Mammary epithelial cell (primary cell): ENCODE results near the gene TRIM37.

ENCODE experiments used
- CTCF ChIP-seq, 2 donors: IDR thresholded peaks in 1 of 2; conservative IDR thresholded peaks in 1 of 2; 2 replicates each; pipeline ENCODE4 v1.5.1; 2011 to 2012; ENCODE audit warnings: inconsistent platforms in 2 of 2, low read length in 2 of 2, mild to moderate bottlenecking in 2 of 2, control low read depth in 1 of 2, low read depth in 1 of 2; ENCODE audit not compliant: insufficient read depth in 1 of 2; ENCODE audit errors: extremely low read depth in 1 of 2
- EZH2 ChIP-seq: IDR thresholded peaks from 2 replicates; pipeline ENCODE4 v1.6.1; 2012; ENCODE audit warnings: low read length, inconsistent platforms, borderline replicate concordance

GRCh38 chr17:58974354-58974753 lies 132.3 kb downstream of the TRIM37 start:
- no peak for TF ChIP-seq CTCF (conservative IDR thresholded peaks at IDR 0.05 in 1 of 2, IDR thresholded peaks at IDR 0.05 in 1 of 2; ENCODE audit: extremely low read depth in 1 of 2, insufficient read depth in 1 of 2, low read depth in 1 of 2, low read length in 2 of 2)
- no peak for TF ChIP-seq EZH2
